ENCODE data around the gene ZBTB44. TPM values are rescaled to one million over a fixed set of nuclear protein-coding genes. Genes with fewer than 3 reads are reported as not detected.
"Not testable (repeated sequence)": the region's sequence is repeated elsewhere in the genome, so short reads cannot be mapped to it uniquely, and the experiment has no call there.

ZBTB44 gene
- total RNA-seq, 2 donors from 2014 or later, result 66.1 to 69.2 TPM

DNA sequence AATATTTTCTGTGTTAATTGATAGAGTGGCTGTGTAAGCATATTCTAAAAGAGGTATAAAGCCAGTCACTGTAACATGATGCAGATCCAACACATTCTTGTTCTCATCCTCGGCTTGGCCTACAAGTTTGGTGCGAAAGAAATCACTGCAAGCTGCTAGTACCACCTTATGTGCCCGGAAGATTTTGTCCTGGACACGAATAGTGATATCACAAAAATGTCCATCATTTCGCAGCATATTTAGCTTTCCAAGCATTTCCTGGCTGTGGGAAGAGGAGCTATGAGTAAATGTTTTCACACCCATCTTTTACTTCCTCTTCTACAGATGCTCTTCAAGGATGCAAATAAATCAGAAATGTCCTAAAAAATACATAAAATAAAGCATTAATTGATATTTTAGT is 53.1 kb downstream of the ZBTB44 start:
- H3K27ac Mint-ChIP-seq, result no peak overlapping the region
- H3K36me3 Mint-ChIP-seq (ENCODE audit: low read depth), result peaks cover 50% of the 10 kb centered on the region
- Histone ChIP-seq H3K9me3 (ENCODE audit: control insufficient read depth, low read length) (peaks cover 18% of the 10 kb centered on the region), H3K4me1 (ENCODE audit: control insufficient read depth, insufficient read depth, low read length) (no peaks in the 10 kb centered on the region), H3K27ac (ENCODE audit: low read depth, low read length) (no peak overlapping the region), H3K36me3 (ENCODE audit: control insufficient read depth, insufficient read depth, low read length) (peaks cover 47% of the 10 kb centered on the region), H3K27me3 (ENCODE audit: control insufficient read depth, insufficient read depth, low read length, poor library complexity, severe bottlenecking) (no peaks in the 10 kb centered on the region), H3K4me3 (ENCODE audit: low read length) (no peak overlapping the region), H3K9ac (ENCODE audit: extremely low read depth, low read length, poor library complexity, severe bottlenecking) (no peak overlapping the region)
- DNase-seq, result no peak
- H3K4me1 Mint-ChIP-seq, result no peaks in the 10 kb centered on the region
- no peak overlapping the region for H3K4me3 Mint-ChIP-seq
- no peaks in the 10 kb centered on the region for H3K27me3 Mint-ChIP-seq (ENCODE audit: insufficient read depth)
- peaks cover 13% of the 10 kb centered on the region for H3K9me3 Mint-ChIP-seq
- TF ChIP-seq, protein P1, sequence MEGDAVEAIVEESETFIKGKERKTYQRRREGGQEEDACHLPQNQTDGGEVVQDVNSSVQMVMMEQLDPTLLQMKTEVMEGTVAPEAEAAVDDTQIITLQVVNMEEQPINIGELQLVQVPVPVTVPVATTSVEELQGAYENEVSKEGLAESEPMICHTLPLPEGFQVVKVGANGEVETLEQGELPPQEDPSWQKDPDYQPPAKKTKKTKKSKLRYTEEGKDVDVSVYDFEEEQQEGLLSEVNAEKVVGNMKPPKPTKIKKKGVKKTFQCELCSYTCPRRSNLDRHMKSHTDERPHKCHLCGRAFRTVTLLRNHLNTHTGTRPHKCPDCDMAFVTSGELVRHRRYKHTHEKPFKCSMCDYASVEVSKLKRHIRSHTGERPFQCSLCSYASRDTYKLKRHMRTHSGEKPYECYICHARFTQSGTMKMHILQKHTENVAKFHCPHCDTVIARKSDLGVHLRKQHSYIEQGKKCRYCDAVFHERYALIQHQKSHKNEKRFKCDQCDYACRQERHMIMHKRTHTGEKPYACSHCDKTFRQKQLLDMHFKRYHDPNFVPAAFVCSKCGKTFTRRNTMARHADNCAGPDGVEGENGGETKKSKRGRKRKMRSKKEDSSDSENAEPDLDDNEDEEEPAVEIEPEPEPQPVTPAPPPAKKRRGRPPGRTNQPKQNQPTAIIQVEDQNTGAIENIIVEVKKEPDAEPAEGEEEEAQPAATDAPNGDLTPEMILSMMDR (conservative IDR thresholded peaks at IDR 0.05), result no peak
- WGBS, 2 experiments (ENCODE audit: insufficient coverage in 1 of 2, insufficient read length in 1 of 2), result 94 to 95% methylated on average over 4 to 5 of the region's 5 CpGs

DNA sequence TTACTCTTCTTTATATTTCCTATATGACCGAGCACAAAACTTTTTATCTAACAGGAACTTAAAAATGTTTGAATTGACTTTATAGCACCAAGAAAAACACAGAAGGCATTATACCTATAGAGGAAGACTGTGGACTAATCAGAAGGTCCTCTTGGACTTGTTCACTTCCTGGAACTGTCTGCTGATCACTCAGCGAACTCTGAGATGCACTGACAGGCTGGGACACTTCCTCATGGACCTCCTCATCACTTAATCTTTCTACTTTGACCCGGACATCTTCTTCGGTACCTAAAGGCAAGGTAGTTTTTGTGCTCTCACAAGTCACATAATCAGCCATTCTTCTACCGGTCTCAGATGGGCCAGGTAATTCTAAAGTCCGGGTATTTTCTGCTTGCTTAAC is 54.0 kb downstream of the ZBTB44 start:
- TF ChIP-seq, protein P1 (conservative IDR thresholded peaks at IDR 0.05), result no peak
- Histone ChIP-seq H3K9me3 (ENCODE audit: control insufficient read depth, low read length) (peaks cover 18% of the 10 kb centered on the region), H3K4me3 (ENCODE audit: low read length) (no peak overlapping the region), H3K9ac (ENCODE audit: extremely low read depth, low read length, poor library complexity, severe bottlenecking) (no peak overlapping the region), H3K27ac (ENCODE audit: low read depth, low read length) (no peak overlapping the region), H3K4me1 (ENCODE audit: control insufficient read depth, insufficient read depth, low read length) (no peaks in the 10 kb centered on the region), H3K27me3 (ENCODE audit: control insufficient read depth, insufficient read depth, low read length, poor library complexity, severe bottlenecking) (no peaks in the 10 kb centered on the region), H3K36me3 (ENCODE audit: control insufficient read depth, insufficient read depth, low read length) (peaks cover 40% of the 10 kb centered on the region)
- Mint-ChIP-seq H3K27ac (no peak overlapping the region), H3K4me1 (no peaks in the 10 kb centered on the region), H3K27me3 (ENCODE audit: insufficient read depth) (no peaks in the 10 kb centered on the region), H3K4me3 (no peak overlapping the region), H3K36me3 (ENCODE audit: low read depth) (peaks cover 51% of the 10 kb centered on the region), H3K9me3 (peaks cover 14% of the 10 kb centered on the region)
- 93 to 99% methylated on average over 6 of the region's 6 CpGs for WGBS, 2 experiments (ENCODE audit: insufficient coverage in 1 of 2, insufficient read length in 1 of 2)
- DNase-seq, result no peak

DNA sequence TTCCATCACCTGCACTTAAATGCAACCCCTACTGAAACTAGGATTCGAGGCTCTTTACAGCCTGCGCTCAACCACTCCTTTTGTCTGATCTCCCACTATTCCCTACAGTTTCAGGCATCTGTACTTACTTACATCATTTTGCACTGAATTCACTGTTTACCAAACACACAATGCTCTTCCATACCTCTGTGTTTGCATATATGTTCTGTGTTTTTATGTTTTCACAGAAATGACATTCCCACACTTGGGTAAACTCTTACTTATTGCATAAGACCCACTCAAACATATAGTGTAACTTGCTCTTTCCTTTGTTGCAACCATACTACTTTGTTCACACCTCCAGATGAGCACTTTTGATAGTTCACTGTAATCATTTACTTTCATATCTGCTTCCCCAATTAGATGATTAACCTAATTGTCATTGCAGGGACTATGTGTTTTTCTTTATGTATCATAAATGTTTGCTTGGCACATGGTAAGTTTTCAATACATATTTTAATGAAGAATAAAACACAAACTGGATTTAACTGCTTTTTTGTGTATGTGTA is 54.6 kb downstream of the ZBTB44 start:
- no peaks in the 10 kb centered on the region for H3K27me3 ChIP-seq (ENCODE audit: control insufficient read depth, insufficient read depth, low read length, poor library complexity, severe bottlenecking)
- no peak for DNase-seq
- H3K36me3 ChIP-seq (ENCODE audit: control insufficient read depth, insufficient read depth, low read length), result peaks cover 40% of the 10 kb centered on the region
- no peak overlapping the region for H3K9ac ChIP-seq (ENCODE audit: extremely low read depth, low read length, poor library complexity, severe bottlenecking)
- WGBS, 2 experiments (ENCODE audit: insufficient coverage in 1 of 2, insufficient read length in 1 of 2), result 89 to 99% methylated on average over 2 of the region's 2 CpGs
- Mint-ChIP-seq H3K27me3 (ENCODE audit: insufficient read depth) (no peaks in the 10 kb centered on the region), H3K4me1 (no peaks in the 10 kb centered on the region), H3K27ac (no peak overlapping the region), H3K4me3 (no peak overlapping the region), H3K9me3 (peaks cover 16% of the 10 kb centered on the region), H3K36me3 (ENCODE audit: low read depth) (peaks cover 54% of the 10 kb centered on the region)
- peaks cover 18% of the 10 kb centered on the region for H3K9me3 ChIP-seq (ENCODE audit: control insufficient read depth, low read length)
- H3K4me1 ChIP-seq (ENCODE audit: control insufficient read depth, insufficient read depth, low read length), result no peaks in the 10 kb centered on the region
- TF ChIP-seq, protein P1 (conservative IDR thresholded peaks at IDR 0.05), result no peak
- H3K27ac ChIP-seq (ENCODE audit: low read depth, low read length), result no peak overlapping the region
- H3K4me3 ChIP-seq (ENCODE audit: low read length), result no peak overlapping the region

DNA sequence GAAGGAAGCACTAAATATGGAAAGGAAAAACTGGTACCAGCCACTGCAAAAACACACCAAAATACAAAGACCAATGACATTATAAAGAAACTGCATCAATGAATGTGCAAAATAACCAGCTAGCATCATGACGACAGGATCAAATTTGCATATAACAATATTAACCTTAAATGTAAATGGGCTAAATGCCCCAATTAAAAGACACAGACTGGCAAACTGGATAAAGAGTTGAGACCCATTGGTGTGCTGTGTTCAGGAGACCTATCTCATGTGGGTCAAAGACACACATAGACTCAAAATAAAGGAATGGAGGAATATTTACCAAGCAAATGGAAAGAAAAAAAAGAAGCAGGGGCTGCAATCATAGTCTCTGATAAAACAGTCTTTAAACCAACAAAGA is 63.0 kb downstream of the ZBTB44 start:
- Mint-ChIP-seq H3K36me3 (ENCODE audit: low read depth) (peaks cover 35% of the 10 kb centered on the region), H3K4me1 (peaks cover 12% of the 10 kb centered on the region)
- H3K9ac ChIP-seq (ENCODE audit: extremely low read depth, low read length, poor library complexity, severe bottlenecking); H3K27ac ChIP-seq (ENCODE audit: low read depth, low read length); H3K36me3 ChIP-seq (ENCODE audit: control insufficient read depth, insufficient read depth, low read length); H3K9me3 ChIP-seq (ENCODE audit: control insufficient read depth, low read length); H3K4me3 ChIP-seq (ENCODE audit: low read length); H3K27ac Mint-ChIP-seq; H3K4me1 ChIP-seq (ENCODE audit: control insufficient read depth, insufficient read depth, low read length); H3K27me3 ChIP-seq (ENCODE audit: control insufficient read depth, insufficient read depth, low read length, poor library complexity, severe bottlenecking); DNase-seq; H3K27me3 Mint-ChIP-seq (ENCODE audit: insufficient read depth); H3K9me3 Mint-ChIP-seq; H3K4me3 Mint-ChIP-seq: not testable (repeated sequence)
- whole genome bisulfite sequencing, 2 experiments (ENCODE audit: insufficient coverage in 1 of 2, insufficient read length in 1 of 2), result 82% methylated on average over 1 of the region's 1 CpG; no CpG with 5 or more reads in 1 of the 2 experiments

DNA sequence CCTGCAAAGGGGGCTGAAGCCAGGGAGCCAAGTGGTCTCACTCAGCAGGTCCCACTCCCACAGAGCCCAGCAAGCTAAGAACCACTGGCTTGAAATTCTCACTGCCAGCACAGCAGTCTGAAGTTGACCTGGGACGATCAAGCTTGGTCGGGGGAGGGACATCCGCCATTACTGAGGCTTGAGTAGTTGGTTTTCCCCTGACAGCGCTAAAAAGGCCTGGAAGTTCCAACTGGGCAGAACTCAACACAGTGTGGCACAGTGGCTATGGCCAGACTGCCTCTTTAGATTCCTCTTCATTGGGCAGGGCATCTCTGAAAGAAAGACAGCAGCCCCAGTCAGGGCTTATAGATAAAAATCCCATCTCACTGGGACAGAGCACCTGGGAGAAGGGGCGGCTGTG is 64.8 kb downstream of the ZBTB44 start:
- H3K27ac Mint-ChIP-seq; H3K9me3 Mint-ChIP-seq; H3K4me1 ChIP-seq (ENCODE audit: control insufficient read depth, insufficient read depth, low read length); H3K9me3 ChIP-seq (ENCODE audit: control insufficient read depth, low read length); DNase-seq; H3K9ac ChIP-seq (ENCODE audit: extremely low read depth, low read length, poor library complexity, severe bottlenecking); H3K4me3 Mint-ChIP-seq; H3K36me3 ChIP-seq (ENCODE audit: control insufficient read depth, insufficient read depth, low read length); H3K27me3 ChIP-seq (ENCODE audit: control insufficient read depth, insufficient read depth, low read length, poor library complexity, severe bottlenecking); H3K4me3 ChIP-seq (ENCODE audit: low read length); H3K27ac ChIP-seq (ENCODE audit: low read depth, low read length); H3K27me3 Mint-ChIP-seq (ENCODE audit: insufficient read depth): not testable (repeated sequence)
- Mint-ChIP-seq H3K4me1 (peaks cover 12% of the 10 kb centered on the region), H3K36me3 (ENCODE audit: low read depth) (peaks cover 26% of the 10 kb centered on the region)
- 83 to 96% methylated on average over 4 to 5 of the region's 5 CpGs for WGBS, 2 experiments (ENCODE audit: insufficient coverage in 1 of 2, insufficient read length in 1 of 2)
